Stomach (tissue), 9 donors: ENCODE results near the gene IRAK4. TPM values are rescaled to one million over a fixed set of nuclear protein-coding genes. Genes with fewer than 3 reads are reported as not detected.

Experiments
- DNase-seq, 2 donors: peaks; one replicate each; pipeline versions ENCODE4 v3.0.0 to v3.0.0-alpha.2; 2013 to 2019
- H3K27ac ChIP-seq, 5 donors: fragments of 200-600 bp in 4 of 5; sonication (generic) in 4 of 5; one replicate each; pipeline ENCODE4 v1.5.1; 2013 to 2019; ENCODE audit warnings: mild to moderate bottlenecking in 1 of 5, moderate library complexity in 1 of 5
- H3K27me3 ChIP-seq, 3 donors: fragments of 200-600 bp; sonication (generic); one replicate each; pipeline ENCODE4 v1.5.1; 2017 to 2019; ENCODE audit warnings: mixed run types in 1 of 3
- H3K36me3 ChIP-seq, 4 donors: fragments of 200-600 bp; sonication (generic); 1 replicate in 3 of 4; 2 replicates in 1 of 4; pipeline ENCODE4 v1.5.1; 2016 to 2019
- H3K4me1 ChIP-seq, 4 donors: fragments of 200-600 bp; sonication (generic); one replicate each; pipeline ENCODE4 v1.5.1; 2016 to 2019
- H3K4me3 ChIP-seq, 4 donors: fragments of 200-600 bp; sonication (generic) in 3 of 4; one replicate each; pipeline ENCODE4 v1.5.1; 2016 to 2019; ENCODE audit warnings: mild to moderate bottlenecking in 1 of 4
- H3K9me3 ChIP-seq, 4 donors: fragments of 200-600 bp; sonication (generic); one replicate each; pipeline ENCODE4 v1.5.1; 2016 to 2019
- EP300 ChIP-seq: sonication (generic); formaldehyde crosslinking; IDR thresholded peaks from one replicate; pipeline ENCODE4 v1.6.1; 2017; ENCODE audit warnings: antibody characterized with exemption
- POLR2A ChIP-seq, 4 donors: fragments of 450-650 bp; IDR thresholded peaks; one replicate each; pipeline ENCODE4 v1.6.1; 2016; ENCODE audit warnings: antibody characterized with exemption in 4 of 4, control low read depth in 2 of 4, mild to moderate bottlenecking in 1 of 4, moderate library complexity in 1 of 4
- POLR2AphosphoS5 ChIP-seq, 3 donors: sonication (generic); formaldehyde crosslinking; IDR thresholded peaks; one replicate each; pipeline ENCODE4 v1.6.1; 2016; ENCODE audit warnings: antibody characterized with exemption in 3 of 3
- WGBS, 5 donors: extraction: QIAGEN DNeasy Blood & Tissue Kit in 3 of 5; methylation state at CpG; one replicate each; pipeline versions ENCODE4 v1.1.5 to v1.1.7; 2013 to 2018; 5-methylcytosine and 5-hydroxymethylcytosine counted together
- intact Hi-C: fragments of 100-400 bp; cut with DNase I; formaldehyde crosslinking; loops from one replicate; pipeline ENCODE4 v1.15.1; 2023; ENCODE audit warnings: low total_unique reads
- polyA plus RNA-seq, 3 donors: library from polyadenylated mRNA; stranded (reverse); fragments of 200-250 nt; gene quantifications; one replicate each; pipeline ENCODE4 v1.2.3, GENCODE V29; 2013
- total RNA-seq, 5 donors: library from RNA; depleted of rRNA; stranded (reverse); fragments of >200 nt; gene quantifications; one replicate each; pipeline versions ENCODE4 v1.1.0 to v1.2.3, GENCODE V29; 2014 to 2016
- TF ChIP-seq, protein P1 (sequence below), 7 experiments: fragments of 450-650 bp in 4 of 7; fragments of 200-600 bp in 3 of 7; sonication (generic) in 3 of 7; IDR thresholded peaks; one replicate each; pipeline ENCODE4 v1.5.1; 2016 to 2019; ENCODE audit warnings: antibody characterized with exemption in 7 of 7, control low read depth in 2 of 7, mild to moderate bottlenecking in 1 of 7
- donor health status: healthy with polysubstance abuse.
- donor health status: Bipolar disorder and iron deficiency.
- donor health status: healthy.

Gene IRAK4
- total and polyA plus RNA-seq, 8 donors: 8.0 to 155 (median 14.7) TPM

DNA sequence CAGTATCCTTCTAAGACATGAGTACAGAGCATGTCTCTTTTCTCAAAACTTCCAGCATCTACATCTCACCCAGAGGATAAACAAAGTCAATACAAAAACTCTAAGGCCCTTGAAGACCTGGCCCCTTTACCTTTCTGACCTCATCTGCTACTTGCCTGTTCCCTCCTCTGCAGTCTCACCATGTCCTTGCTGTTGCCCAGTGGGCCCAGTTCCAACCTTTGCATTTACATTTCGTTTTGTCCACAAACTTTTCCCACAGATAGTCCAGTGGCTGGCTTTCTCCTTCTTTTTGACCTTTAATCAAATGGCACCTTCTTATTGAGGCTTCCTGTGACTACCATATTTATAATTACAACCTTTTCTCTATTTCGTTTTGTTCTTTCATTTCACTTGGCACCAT, 1.6 kb downstream of the IRAK4 start:
- Histone ChIP-seq H3K36me3 (no peaks in the 10 kb centered on the region), H3K27me3 (no peaks in the 10 kb centered on the region), H3K27ac (peak overlapping the region; percentile 72 to 97 (median 89)), H3K4me3 (peak overlapping the region; percentile 61 to 81 (median 66)), H3K9me3 (no peaks in the 10 kb centered on the region), H3K4me1 (peaks cover 34 to 60% (median 42%) of the 10 kb centered on the region in 4 donors)
- intact Hi-C loops: no loop called here
- TF ChIP-seq POLR2AphosphoS5 (IDR thresholded peaks at IDR 0.05): peak in 1 of 3 donors; percentile 9
- TF ChIP-seq POLR2A (IDR thresholded peaks at IDR 0.05): no peak
- 29 to 48% (median 37%) methylated on average over 2 of the region's 2 CpGs for WGBS, 5 donors
- peak; percentile 44 to 66 for DNase-seq

DNA sequence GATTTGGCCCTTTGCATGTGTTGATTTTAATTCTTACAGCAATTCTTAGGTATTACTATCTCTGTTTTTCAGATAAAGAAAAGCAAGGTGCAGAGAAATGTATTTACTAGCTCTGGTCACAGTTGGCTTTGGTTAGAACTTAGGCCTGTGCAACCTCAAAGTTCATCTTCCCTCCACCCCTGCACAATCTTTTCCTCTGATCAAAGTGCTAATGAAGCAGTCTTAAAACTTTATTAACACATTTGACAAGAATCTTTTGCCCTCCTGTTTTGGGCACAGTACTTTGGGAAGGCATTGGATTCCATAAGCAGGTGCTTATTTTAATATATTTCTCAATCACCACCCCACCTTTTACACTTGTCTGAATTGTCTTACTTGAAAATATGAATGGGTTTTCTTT, 2.7 kb downstream of the IRAK4 start:
- H3K4me3 ChIP-seq: no peak overlapping the region
- no peaks in the 10 kb centered on the region for H3K9me3 ChIP-seq
- TF ChIP-seq EP300: no peak
- TF ChIP-seq, protein P1, sequence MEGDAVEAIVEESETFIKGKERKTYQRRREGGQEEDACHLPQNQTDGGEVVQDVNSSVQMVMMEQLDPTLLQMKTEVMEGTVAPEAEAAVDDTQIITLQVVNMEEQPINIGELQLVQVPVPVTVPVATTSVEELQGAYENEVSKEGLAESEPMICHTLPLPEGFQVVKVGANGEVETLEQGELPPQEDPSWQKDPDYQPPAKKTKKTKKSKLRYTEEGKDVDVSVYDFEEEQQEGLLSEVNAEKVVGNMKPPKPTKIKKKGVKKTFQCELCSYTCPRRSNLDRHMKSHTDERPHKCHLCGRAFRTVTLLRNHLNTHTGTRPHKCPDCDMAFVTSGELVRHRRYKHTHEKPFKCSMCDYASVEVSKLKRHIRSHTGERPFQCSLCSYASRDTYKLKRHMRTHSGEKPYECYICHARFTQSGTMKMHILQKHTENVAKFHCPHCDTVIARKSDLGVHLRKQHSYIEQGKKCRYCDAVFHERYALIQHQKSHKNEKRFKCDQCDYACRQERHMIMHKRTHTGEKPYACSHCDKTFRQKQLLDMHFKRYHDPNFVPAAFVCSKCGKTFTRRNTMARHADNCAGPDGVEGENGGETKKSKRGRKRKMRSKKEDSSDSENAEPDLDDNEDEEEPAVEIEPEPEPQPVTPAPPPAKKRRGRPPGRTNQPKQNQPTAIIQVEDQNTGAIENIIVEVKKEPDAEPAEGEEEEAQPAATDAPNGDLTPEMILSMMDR (IDR thresholded peaks at IDR 0.05): no peak
- peaks cover 34 to 58% (median 42%) of the 10 kb centered on the region in 4 donors for H3K4me1 ChIP-seq
- H3K36me3 ChIP-seq: no peaks in the 10 kb centered on the region
- H3K27me3 ChIP-seq: no peaks in the 10 kb centered on the region
- H3K27ac ChIP-seq: no peak overlapping the region
- intact Hi-C loops: no loop called here
- no peak for DNase-seq

DNA sequence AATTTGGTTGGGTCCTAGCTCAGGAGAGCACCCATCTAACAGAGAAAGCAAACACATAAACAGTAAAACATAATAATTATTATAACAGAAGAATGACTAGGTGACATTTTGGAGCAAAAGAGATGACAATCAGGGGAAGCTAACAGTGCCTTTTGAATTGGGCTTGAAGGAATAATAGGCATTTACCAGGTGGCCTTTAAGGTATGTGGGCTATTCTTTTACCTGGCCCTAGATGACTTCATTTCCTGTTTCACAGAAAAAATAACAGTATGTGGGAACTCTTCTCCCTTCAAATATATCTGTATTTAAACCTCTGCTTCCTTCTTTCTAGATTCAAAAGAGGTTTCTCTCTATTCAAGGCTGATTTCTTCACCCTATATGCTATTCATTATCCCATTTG, 3.8 kb downstream of the IRAK4 start:
- intact Hi-C loops: no loop called here
- H3K27ac ChIP-seq: no peak overlapping the region
- peaks cover 30 to 47% (median 40%) of the 10 kb centered on the region in 4 donors for H3K4me1 ChIP-seq
- TF ChIP-seq POLR2AphosphoS5 (IDR thresholded peaks at IDR 0.05) (no peak), EP300 (no peak), POLR2A (IDR thresholded peaks at IDR 0.05) (no peak)
- TF ChIP-seq, protein P1 (IDR thresholded peaks at IDR 0.05): no peak
- H3K27me3 ChIP-seq: no peaks in the 10 kb centered on the region
- no peaks in the 10 kb centered on the region for H3K36me3 ChIP-seq
- no peaks in the 10 kb centered on the region for H3K9me3 ChIP-seq
- H3K4me3 ChIP-seq: no peak overlapping the region
- no peak for DNase-seq

DNA sequence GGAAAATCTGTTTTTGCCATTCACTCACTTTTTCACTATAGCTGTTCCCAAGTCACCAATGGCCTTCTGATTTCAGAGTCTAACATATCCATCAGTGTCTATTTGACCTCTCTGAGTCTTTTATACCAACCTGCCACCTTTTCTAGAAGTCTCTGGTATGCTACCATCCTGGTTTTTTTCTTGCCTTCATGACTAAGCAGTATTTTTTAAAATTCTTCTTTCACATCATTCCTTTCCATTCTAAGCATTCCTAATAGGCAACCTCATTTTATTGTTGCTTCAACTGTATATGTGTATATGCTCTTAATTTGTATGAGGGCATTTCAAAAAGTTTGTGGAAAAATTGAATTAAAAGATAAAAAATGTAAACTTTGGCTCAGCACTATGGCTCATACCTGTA, 5.0 kb downstream of the IRAK4 start:
- intact Hi-C loops: no loop called here
- no peak overlapping the region for H3K27ac ChIP-seq
- TF ChIP-seq, protein P1 (IDR thresholded peaks at IDR 0.05): no peak
- no peaks in the 10 kb centered on the region for H3K27me3 ChIP-seq
- no peak overlapping the region for H3K4me3 ChIP-seq
- H3K9me3 ChIP-seq: no peaks in the 10 kb centered on the region
- H3K4me1 ChIP-seq: peaks cover 24 to 40% (median 33%) of the 10 kb centered on the region in 4 donors
- DNase-seq: no peak
- H3K36me3 ChIP-seq: peaks cover 0 to 10% (median 5%) of the 10 kb centered on the region in 4 donors

DNA sequence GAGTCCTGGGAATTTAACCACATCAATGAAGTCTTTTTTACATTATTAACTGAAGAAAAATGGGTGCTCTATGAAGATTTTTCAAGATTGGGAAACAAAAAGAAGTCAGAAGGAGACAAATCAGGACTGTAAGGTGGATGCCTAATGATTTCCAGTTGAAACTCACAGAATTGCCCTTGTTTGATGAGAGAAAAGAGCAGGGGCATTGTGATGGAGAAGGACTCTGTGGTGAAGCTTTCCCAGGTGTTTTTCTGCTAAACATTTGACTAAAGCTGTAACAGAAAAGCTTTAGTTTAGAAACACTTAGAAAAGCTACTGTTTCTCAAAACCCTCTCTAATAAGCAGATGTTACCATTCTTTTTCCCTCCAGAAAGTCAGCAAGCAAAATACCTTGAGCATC, 5.8 kb downstream of the IRAK4 start:
- TF ChIP-seq, protein P1 (IDR thresholded peaks at IDR 0.05): no peak
- no peak for TF ChIP-seq EP300
- TF ChIP-seq POLR2A (IDR thresholded peaks at IDR 0.05): no peak
- no peak for TF ChIP-seq POLR2AphosphoS5 (IDR thresholded peaks at IDR 0.05)
- intact Hi-C loops: no loop called here
- DNase-seq: no peak
- no peaks in the 10 kb centered on the region for H3K27me3 ChIP-seq
- no peak overlapping the region for H3K27ac ChIP-seq
- H3K4me1 ChIP-seq: peaks cover 23 to 38% (median 31%) of the 10 kb centered on the region in 4 donors
- H3K36me3 ChIP-seq: peaks cover 0 to 18% (median 12%) of the 10 kb centered on the region in 4 donors
- H3K9me3 ChIP-seq: no peaks in the 10 kb centered on the region
- H3K4me3 ChIP-seq: no peak overlapping the region
